ENCODE results near the gene CCL7. TPM values are rescaled to one million over a fixed set of nuclear protein-coding genes. Genes with fewer than 3 reads are reported as not detected.

CCL7 gene
- total and polyA plus RNA-seq, 9 of the 15 experiments (the other 6 are each of a cell fraction or from before 2014, with no cell fraction given), result not detected

DNA sequence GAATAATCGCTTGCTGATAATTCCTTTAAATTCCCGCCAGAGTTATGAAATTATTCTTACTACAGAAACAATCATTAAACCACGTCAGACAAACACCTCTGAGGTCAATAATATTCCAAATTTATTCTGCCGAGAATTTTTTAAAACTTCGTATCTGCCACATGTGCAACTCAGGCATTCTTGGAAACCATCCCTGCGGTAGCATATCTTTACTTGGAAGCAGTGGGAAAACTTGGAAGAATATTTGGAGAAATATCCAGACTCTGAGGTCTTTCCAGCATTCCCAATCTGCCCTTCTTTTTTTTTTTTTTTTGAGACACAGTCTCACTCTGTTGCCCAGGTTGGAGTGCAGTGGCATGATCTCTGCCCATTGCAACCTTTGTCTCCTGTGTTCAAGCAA lies 13.6 kb downstream of the CCL7 start:
- 0% methylated on average over 6 of the region's 6 CpGs for WGBS (ENCODE audit: insufficient coverage, low coverage, missing lambda C conversion rate)
- no peak for FAIRE-seq

DNA sequence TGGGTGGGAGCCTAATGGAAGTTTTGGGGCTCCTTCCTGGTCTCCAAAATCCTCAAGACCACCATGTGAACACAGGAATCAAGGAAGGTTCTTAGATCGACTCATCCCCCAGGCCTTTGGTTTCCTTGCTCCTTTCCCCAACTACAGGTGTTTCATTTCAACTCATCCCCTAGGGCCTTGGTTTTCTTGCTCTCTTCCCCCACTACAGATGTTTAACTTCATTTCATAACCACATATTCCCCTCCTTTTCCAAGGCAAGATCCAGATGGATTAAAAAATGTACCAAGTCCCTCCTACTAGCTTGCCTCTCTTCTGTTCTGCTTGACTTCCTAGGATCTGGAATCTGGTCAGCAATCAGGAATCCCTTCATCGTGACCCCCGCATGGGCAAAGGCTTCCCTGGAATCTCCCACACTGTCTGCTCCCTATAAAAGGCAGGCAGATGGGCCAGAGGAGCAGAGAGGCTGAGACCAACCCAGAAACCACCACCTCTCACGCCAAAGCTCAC lies 15.3 kb downstream of the CCL7 start, which contains the start of gene CCL11:
Gene CCL11 (plus strand): TSS at position 457 of the 507 bp plus-strand sequence. CDS start 67 bp downstream, outside the sequence.
- Histone ChIP-seq H2AFZ (ENCODE audit: low read depth, low read length) (no peak within 1 kb of the TSS), H3K4me1 (replicated peaks in 1 of 2; ENCODE audit: control insufficient read depth in 2 of 2, insufficient read depth in 2 of 2, low read length in 2 of 2) (no peaks in the 10 kb centered on the region), H3K4me2 (ENCODE audit: insufficient read depth, low read length) (no peak within 1 kb of the TSS), H3K9me1 (ENCODE audit: control insufficient read depth, insufficient read depth, low read length) (no peaks in the 10 kb centered on the region), H3K9ac (ENCODE audit: insufficient read depth in 1 of 2, low read depth in 2 of 2, low read length in 2 of 2) (no peak within 1 kb of the TSS), H3K27me3 (ENCODE audit: control insufficient read depth in 2 of 2, insufficient read depth in 2 of 2, low read length in 2 of 2) (no peaks in the 10 kb centered on the region; a peak in 2 of 5 replicates), H3K79me2 (ENCODE audit: control insufficient read depth, insufficient read depth, low read length) (no peaks in the 10 kb centered on the region), H3K27ac (ENCODE audit: extremely low read depth, low read depth, low read length) (no peak within 1 kb of the TSS), H4K20me1 (replicated peaks; ENCODE audit: control insufficient read depth, insufficient read depth, low read length) (no peaks in the 10 kb centered on the region; the same call in 1 of the 2 replicates), H3K4me3 (no peak within 1 kb of the TSS), H3K36me3 (ENCODE audit: control insufficient read depth, insufficient read depth, low read length) (no peaks in the 10 kb centered on the region), H3K9me3 (replicated peaks; ENCODE audit: control insufficient read depth, insufficient read depth, low read depth, low read length) (no peaks in the 10 kb centered on the region)
- FAIRE-seq (no peak), DNase-seq (ENCODE audit: extremely low read depth in 1 of 4, low spot score in 3 of 4) (no peak), ATAC-seq (no peak)
- POLR2A ChIA-PET, result interaction anchor here (0.9 to 1.5 kb wide), 2 partner anchors 9 to 14 kb away, joined by 3 read pairs; no protein-coding TSS in a partner anchor
- CTCF ChIA-PET (ENCODE audit: low intra/inter-chr PET ratio), result no interaction called here
- in situ Hi-C loops (cut with MboI) (no loop called here), intact Hi-C loops (cut with micrococcal nuclease) (no loop called here)
- WGBS (ENCODE audit: insufficient coverage, low coverage, missing lambda C conversion rate), result 5% methylated on average over 4 of the region's 4 CpGs
- BruUV-seq (replicated peaks), result no TSS peak
- no peak for TF ChIP-seq GATA2 (CRISPR knock-in tag; IDR thresholded peaks at IDR 0.05)
- no peak for TF ChIP-seq U2AF2 (optimal IDR thresholded peaks at IDR 0.05; ENCODE audit: low read depth, low read length)
- no peak for TF ChIP-seq KLF1 (tag; IDR thresholded peaks at IDR 0.05)
- TF ChIP-seq, protein P1, sequence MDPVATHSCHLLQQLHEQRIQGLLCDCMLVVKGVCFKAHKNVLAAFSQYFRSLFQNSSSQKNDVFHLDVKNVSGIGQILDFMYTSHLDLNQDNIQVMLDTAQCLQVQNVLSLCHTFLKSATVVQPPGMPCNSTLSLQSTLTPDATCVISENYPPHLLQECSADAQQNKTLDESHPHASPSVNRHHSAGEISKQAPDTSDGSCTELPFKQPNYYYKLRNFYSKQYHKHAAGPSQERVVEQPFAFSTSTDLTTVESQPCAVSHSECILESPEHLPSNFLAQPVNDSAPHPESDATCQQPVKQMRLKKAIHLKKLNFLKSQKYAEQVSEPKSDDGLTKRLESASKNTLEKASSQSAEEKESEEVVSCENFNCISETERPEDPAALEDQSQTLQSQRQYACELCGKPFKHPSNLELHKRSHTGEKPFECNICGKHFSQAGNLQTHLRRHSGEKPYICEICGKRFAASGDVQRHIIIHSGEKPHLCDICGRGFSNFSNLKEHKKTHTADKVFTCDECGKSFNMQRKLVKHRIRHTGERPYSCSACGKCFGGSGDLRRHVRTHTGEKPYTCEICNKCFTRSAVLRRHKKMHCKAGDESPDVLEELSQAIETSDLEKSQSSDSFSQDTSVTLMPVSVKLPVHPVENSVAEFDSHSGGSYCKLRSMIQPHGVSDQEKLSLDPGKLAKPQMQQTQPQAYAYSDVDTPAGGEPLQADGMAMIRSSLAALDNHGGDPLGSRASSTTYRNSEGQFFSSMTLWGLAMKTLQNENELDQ (CRISPR knock-in tag; IDR thresholded peaks at IDR 0.05; ENCODE audit: borderline replicate concordance), result no peak
- no peak for TF ChIP-seq TBP (optimal IDR thresholded peaks at IDR 0.05; ENCODE audit: low read depth, low read length)
- TF ChIP-seq KLF16 (IDR thresholded peaks at IDR 0.05), result no peak
- TF ChIP-seq, protein P2, sequence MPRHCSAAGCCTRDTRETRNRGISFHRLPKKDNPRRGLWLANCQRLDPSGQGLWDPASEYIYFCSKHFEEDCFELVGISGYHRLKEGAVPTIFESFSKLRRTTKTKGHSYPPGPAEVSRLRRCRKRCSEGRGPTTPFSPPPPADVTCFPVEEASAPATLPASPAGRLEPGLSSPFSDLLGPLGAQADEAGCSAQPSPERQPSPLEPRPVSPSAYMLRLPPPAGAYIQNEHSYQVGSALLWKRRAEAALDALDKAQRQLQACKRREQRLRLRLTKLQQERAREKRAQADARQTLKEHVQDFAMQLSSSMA (CRISPR knock-in tag; IDR thresholded peaks at IDR 0.05), result no peak
- TF ChIP-seq XRCC4 (IDR thresholded peaks at IDR 0.05; ENCODE audit: extremely low read depth, insufficient read depth, insufficient read length), result no peak
- no peak for TF ChIP-seq POLR2G (IDR thresholded peaks at IDR 0.05; ENCODE audit: low read depth, low read length)
- TF ChIP-seq SREBF2 (CRISPR knock-in tag; IDR thresholded peaks at IDR 0.05), result no peak
- TF ChIP-seq KLF10 (CRISPR knock-in tag; IDR thresholded peaks at IDR 0.05), result no peak

More for the DNA sequence above, 13.6 kb downstream of the CCL7 start:
- H3K4me2 ChIP-seq (ENCODE audit: insufficient read depth, low read length), result no peak overlapping the region
- in situ Hi-C loops (cut with MboI), result no loop called here
- no peak overlapping the region for H3K4me3 ChIP-seq
- intact Hi-C loops (cut with micrococcal nuclease), result no loop called here
- H3K27me3 ChIP-seq (ENCODE audit: control insufficient read depth in 2 of 2, insufficient read depth in 2 of 2, low read length in 2 of 2), result no peaks in the 10 kb centered on the region
- no peak for DNase-seq (ENCODE audit: extremely low read depth in 1 of 4, low spot score in 3 of 4)
- no peaks in the 10 kb centered on the region for H3K36me3 ChIP-seq (ENCODE audit: control insufficient read depth, insufficient read depth, low read length)
- ChIA-PET POLR2A (no interaction called here), CTCF (ENCODE audit: low intra/inter-chr PET ratio) (no interaction called here)
- no peaks in the 10 kb centered on the region for H3K79me2 ChIP-seq (ENCODE audit: control insufficient read depth, insufficient read depth, low read length)
- no peak overlapping the region for H2AFZ ChIP-seq (ENCODE audit: low read depth, low read length)
- no peaks in the 10 kb centered on the region for H3K9me3 ChIP-seq (replicated peaks; ENCODE audit: control insufficient read depth, insufficient read depth, low read depth, low read length)
- no peak overlapping the region for H3K27ac ChIP-seq (ENCODE audit: extremely low read depth, low read depth, low read length)
- ATAC-seq, result no peak
- no peak overlapping the region for H3K9ac ChIP-seq (ENCODE audit: insufficient read depth in 1 of 2, low read depth in 2 of 2, low read length in 2 of 2)
- no peaks in the 10 kb centered on the region for H3K4me1 ChIP-seq (replicated peaks in 1 of 2; ENCODE audit: control insufficient read depth in 2 of 2, insufficient read depth in 2 of 2, low read length in 2 of 2)
- TF ChIP-seq, protein P3, sequence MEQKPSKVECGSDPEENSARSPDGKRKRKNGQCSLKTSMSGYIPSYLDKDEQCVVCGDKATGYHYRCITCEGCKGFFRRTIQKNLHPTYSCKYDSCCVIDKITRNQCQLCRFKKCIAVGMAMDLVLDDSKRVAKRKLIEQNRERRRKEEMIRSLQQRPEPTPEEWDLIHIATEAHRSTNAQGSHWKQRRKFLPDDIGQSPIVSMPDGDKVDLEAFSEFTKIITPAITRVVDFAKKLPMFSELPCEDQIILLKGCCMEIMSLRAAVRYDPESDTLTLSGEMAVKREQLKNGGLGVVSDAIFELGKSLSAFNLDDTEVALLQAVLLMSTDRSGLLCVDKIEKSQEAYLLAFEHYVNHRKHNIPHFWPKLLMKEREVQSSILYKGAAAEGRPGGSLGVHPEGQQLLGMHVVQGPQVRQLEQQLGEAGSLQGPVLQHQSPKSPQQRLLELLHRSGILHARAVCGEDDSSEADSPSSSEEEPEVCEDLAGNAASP (IDR thresholded peaks at IDR 0.05), result no peak
- TF ChIP-seq CBX2 (IDR thresholded peaks at IDR 0.05; ENCODE audit: insufficient read depth, low read length, poor library complexity, severe bottlenecking), result no peak
- BruUV-seq (replicated peaks), result no TSS peak
- no peaks in the 10 kb centered on the region for H3K9me1 ChIP-seq (ENCODE audit: control insufficient read depth, insufficient read depth, low read length)
- H4K20me1 ChIP-seq (replicated peaks; ENCODE audit: control insufficient read depth, insufficient read depth, low read length), result no peaks in the 10 kb centered on the region
